Subcutaneous adipose tissue (tissue), 4 donors: ENCODE data around the gene ARHGEF9. TPM values are rescaled to one million over a fixed set of nuclear protein-coding genes. Genes with fewer than 3 reads are reported as not detected.

Source experiments
- CTCF ChIP-seq: fragments of 450-650 bp; IDR thresholded peaks from one replicate; pipeline ENCODE4 v1.5.1; 2016; ENCODE audit warnings: low read depth, mild to moderate bottlenecking, control low read depth, antibody characterized with exemption, moderate library complexity
- total RNA-seq, 4 donors: library from RNA; depleted of rRNA; stranded (reverse); fragments of >200 nt; gene quantifications; one replicate each; pipeline ENCODE4 v1.1.0, GENCODE V29; 2016

The ARHGEF9 gene
- total RNA-seq, 4 donors from 2014 or later, result 8.8 to 21.7 (median 14.4) TPM

- TF ChIP-seq CTCF, result no peak
These were observed 97.9 kb downstream of the ARHGEF9 start for GRCh38 chrX:63686878-63687714.

- TF ChIP-seq CTCF, result no peak
These were observed 104.6 kb downstream of the ARHGEF9 start for GRCh38 chrX:63680423-63680822.

GRCh38 chrX:63679432-63679831 lies 105.6 kb downstream of the ARHGEF9 start:
- no peak for TF ChIP-seq CTCF

GRCh38 chrX:63675716-63676115 lies 109.3 kb downstream of the ARHGEF9 start:
- no peak for TF ChIP-seq CTCF

GRCh38 chrX:63673896-63674295 lies 111.1 kb downstream of the ARHGEF9 start:
- no peak for TF ChIP-seq CTCF

GRCh38 chrX:63664741-63665140 lies 120.3 kb downstream of the ARHGEF9 start:
- TF ChIP-seq CTCF, result no peak

- TF ChIP-seq CTCF, result no peak
These were observed 120.9 kb downstream of the ARHGEF9 start for GRCh38 chrX:63664083-63664482.
